HG03135 (cell line): ENCODE measurements around the gene TEX54.
"Not testable (repeated sequence)": the region's sequence is repeated elsewhere in the genome, so short reads cannot be mapped to it uniquely, and the experiment has no call there.

ENCODE experiments used
- ATAC-seq: cut with Tn5 transposase; IDR thresholded peaks from one replicate; pipeline ENCODE4 v1.9.1; 2021; ENCODE audit warnings: mild to moderate bottlenecking, moderate library complexity; ENCODE audit not compliant: unreplicated experiment

TEX54 gene

GRCh38 chr11:62855571-62856332 is 23.1 kb upstream of the TEX54 start:
- peak; percentile 82 for ATAC-seq

- no peak for ATAC-seq
Measured at GRCh38 chr11:62854825-62855570, 22.4 kb upstream of the TEX54 start.

GRCh38 chr11:62854013-62854824 is 21.6 kb upstream of the TEX54 start:
- ATAC-seq, result no peak

DNA sequence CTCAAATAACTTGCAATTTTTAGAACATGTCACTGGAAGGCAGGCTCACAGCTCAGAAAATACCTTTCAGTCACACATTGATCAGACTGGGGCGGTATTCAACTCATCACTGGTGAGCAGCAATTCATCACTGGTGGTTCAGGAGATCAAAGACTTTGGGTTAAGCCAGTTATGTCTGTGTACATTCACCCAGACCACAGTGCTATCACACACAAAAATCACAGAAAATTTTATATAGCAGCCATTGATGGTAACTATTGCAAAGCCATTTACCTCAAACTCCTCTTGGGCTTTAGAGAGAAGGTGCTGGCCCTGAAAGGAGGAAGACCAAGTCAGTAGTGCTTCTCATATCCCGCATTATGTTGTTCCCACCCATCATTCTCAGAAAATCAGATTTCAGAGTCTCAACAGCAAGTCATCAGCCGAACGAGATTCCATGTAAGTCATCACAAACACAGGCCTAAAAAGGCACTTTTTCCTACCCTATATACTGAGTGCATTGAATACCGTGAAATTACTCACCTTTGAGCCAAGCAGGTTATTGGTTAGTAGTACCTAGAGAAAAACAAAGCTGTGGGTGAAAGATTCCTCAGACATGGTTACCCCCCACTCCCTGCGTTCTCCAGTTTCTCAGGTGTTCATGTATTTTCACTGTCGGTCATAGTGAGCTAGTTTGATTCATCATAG is 20.8 kb upstream of the TEX54 start:
- ATAC-seq, result no peak

DNA sequence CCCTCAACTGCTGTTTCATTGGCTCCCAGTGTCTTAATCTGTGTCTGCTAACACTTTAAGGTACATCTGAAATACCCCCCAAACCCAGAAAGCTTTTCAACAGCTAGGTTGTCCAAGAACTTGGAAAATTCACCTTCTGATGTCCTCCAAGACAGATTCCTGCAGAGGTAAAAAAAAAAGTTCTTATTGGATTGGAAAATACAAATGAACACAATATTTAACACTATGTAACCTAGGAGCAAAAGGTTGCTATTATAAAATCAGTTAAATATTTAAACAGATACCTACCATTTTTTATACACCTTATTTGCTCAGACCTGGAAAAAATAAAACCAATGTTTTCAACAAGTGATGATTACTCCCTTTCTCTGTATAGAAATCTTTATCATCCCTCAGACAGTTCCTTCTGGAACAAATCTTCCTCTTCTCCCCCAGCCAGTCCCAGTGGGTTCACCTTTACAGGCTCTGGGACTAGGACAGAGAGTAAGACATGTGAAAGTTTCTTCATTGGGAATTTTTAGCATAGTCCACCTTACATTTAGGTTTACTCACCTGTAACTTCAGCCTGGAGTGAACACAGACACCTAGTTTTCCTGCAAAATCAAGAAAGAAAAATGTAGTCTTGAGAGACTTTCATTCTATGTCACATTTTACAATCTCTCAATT is 20.0 kb upstream of the TEX54 start:
- no peak for ATAC-seq

- no peak for ATAC-seq
Measured at GRCh38 chr11:62851807-62852522, 19.3 kb upstream of the TEX54 start.

GRCh38 chr11:62850911-62851806 is 18.5 kb upstream of the TEX54 start:
- ATAC-seq, result no peak

DNA sequence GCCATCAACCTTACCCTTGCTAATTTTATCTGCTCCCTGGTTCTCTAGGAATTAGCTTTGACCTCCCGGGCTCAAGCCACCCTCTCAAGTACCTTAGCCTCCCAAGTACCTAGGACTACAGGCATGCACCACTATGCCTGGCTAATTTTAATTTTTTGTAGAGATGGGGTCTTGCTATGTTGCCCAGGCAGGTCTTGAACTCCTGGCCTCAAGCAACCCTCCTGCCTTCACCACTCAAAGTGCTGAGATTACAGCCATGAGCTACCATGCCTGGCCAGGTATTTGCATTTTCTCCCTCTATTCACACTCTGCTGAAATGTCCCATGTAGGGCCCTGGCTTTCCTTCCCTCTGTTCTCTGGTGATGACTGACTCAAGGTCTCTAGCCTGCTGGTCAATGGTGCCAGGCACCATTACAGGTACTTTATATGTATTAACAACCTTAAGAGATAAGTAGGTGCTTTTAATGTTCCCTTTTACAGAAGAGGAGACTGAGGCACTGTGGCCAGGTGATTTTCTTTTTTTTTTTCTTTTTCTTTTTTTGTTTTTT is 15.2 kb upstream of the TEX54 start:
- ATAC-seq, result no peak

DNA sequence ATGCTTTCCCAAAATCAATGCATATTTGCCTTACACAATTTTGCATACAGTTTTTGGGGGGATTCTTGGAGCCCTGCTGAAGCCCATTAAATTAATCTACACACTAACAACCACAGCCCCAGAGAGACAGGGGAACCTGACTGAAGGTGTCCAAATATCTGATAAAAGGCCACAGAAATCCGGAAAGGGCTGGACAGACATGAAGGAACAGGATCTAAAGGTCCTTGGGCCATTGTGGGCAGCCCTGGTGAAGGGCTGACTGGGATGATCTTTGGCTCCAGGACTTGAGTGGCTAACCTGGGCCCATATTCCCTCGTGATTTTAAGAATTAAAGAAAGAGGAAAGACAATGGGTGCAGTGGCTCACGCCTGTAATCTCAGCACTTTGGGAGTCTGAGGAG is 13.5 kb upstream of the TEX54 start:
- ATAC-seq, result no peak

DNA sequence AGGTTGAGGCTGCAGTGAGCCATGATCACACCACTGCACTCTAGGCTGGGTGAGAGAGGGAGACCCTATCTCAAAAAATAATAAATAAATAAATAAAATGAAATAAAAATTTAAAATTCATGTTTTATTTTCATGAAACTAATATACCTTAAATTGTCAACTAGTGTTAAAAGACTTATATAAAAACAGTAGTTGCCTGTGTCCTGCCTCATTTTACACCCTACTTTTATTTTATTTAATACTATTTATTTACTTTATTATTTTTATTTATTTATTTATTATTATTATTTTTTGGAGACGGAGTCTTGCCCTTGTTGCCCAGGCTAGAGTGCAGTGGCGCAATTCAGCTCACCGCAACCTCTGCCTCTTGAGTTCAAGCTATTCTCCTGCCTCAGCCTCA is 11.5 kb upstream of the TEX54 start:
- ATAC-seq, result no peak

DNA sequence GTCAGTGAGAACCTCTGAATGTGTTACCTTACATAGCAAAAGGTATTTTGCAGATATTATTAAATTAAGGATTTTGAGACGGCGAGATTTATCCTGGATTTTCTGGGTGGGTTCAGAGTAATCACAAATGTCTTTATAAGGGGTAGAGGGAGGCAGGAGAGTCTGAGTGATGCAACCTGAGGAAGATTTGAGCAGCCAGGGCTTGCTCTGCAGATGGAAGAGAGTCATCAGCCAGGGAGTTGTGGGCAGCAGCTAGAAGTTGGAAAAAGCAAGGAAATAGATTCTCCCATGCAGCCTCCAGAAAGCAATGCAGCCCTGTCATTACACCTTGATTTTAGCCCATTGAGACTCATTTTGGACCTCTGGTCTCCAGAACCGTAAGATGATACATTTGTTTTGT is 10.8 kb upstream of the TEX54 start:
- ATAC-seq, result no peak

DNA sequence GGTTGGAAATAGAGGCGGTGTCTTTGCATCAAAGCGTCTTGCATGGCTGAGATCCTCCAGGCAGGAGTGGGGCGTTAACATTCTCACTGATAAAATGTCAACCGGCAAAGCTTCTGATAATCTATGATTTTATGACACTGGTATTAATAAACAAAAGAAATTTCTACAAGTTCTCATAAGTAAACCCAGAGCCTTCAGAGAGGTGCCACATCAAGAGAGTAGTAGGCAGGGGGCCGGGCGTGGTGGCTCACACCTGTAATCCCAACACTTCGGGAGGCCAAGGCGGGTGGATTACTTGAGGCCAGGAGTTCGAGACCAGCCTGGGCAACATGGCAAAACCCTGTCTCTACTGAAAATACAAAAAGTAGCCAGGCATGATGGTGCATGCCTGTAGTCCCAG is 10.2 kb upstream of the TEX54 start:
- ATAC-seq, result not testable (repeated sequence)

DNA sequence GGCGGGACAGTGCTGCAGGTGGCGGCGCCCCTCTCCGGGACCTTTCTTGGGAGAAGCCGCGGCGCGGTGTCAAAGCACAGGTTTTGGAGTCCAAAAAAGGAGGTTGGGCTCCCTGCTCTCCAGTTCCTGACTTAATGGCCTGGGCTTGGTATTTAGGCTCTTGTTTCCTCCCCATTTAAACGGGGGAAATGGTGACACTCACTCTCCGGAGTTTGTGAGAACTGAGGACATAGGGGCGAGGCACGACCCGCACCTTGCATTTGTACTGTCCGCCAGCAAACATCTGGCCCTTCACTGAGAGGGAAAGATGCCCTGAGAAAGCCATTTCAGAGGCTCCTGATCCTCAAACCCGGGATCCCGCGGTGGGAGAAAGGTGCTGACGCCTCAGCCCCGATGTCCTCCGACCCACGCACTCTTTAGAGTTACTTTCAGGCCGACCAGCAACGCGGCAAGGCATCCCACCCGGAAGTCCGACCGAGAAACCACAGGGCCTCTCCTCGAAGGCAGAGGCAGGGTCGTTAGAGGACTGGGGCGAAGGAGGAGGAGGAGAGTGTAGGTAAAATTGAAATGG is 9.6 kb upstream of the TEX54 start:
- no peak for ATAC-seq

- ATAC-seq, result peak; percentile 55
Measured at GRCh38 chr11:62841361-62842170, 8.9 kb upstream of the TEX54 start.

- ATAC-seq, result not testable (repeated sequence)
Measured at GRCh38 chr11:62840721-62841360, 8.2 kb upstream of the TEX54 start.

DNA sequence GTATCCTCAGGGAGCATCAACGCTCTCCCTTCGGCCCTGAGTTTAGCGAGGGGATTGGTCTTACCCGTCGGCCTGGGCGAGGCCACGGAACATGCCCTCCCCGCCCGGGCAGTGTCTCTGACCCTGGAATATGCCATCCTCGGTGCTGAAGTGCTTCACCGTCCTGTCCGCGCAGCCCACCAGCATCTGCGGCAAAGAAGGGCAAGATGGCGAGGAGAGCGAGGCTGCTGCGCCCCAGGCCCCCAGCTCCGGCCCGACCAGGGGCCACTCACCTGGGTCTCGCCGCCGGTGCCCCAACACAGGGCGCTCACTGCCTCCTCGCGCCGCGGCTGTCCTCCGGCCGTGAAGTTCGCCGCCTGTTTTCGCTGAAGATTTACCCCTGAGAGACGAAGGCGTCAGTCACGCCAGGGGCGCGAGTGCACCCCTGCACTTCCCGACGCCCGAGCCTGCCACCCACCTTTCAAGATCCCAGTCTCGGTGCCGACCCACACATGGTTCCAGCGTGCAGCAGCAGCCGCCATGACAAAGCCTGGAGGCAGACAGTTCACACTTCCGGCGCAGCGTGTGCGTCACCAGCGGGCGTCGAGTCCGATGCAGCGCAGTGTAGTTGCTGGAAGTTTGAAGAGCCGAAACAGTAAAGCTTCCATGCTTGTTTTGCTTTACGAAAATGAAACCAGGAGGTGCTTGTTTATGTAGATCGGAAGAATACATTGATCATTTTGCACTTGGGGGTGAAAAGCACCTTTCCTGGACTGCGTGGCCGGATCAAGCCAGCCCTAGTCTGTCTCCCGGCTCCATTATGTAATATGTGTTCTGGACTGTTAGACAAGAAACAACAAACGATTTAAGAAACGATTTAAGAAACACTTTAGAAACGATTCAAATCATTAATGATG is 6.7 kb upstream of the TEX54 start, which contains the start of gene WDR74:
Gene WDR74, minus strand, starts transcription at position 541 of the 896 bp plus-strand sequence. Its CDS starts 20 bp downstream, at position 521.
- peak; percentile 45 for ATAC-seq
